Suprapubic skin (tissue), 3 donors: ENCODE measurements around the gene PCDH15.

Experiments used
- CTCF ChIP-seq, 2 donors: fragments of 200-600 bp in 1 of 2; fragments of 450-650 bp in 1 of 2; sonication (generic) in 1 of 2; IDR thresholded peaks; one replicate each; pipeline ENCODE4 v1.5.1; 2016 to 2019; ENCODE audit warnings: antibody characterized with exemption in 2 of 2, mild to moderate bottlenecking in 1 of 2, moderate library complexity in 1 of 2
- EP300 ChIP-seq: sonication (generic); formaldehyde crosslinking; IDR thresholded peaks from one replicate; pipeline ENCODE4 v1.6.1; 2017; ENCODE audit warnings: antibody characterized with exemption
- POLR2A ChIP-seq, 2 donors: fragments of 450-650 bp; IDR thresholded peaks; one replicate each; pipeline ENCODE4 v1.6.1; 2017; ENCODE audit warnings: antibody characterized with exemption in 2 of 2, mild to moderate bottlenecking in 2 of 2, moderate library complexity in 2 of 2

GRCh38 chr10:54108961-54109360 is 692.1 kb downstream of the PCDH15 start:
- TF ChIP-seq POLR2A (IDR thresholded peaks at IDR 0.05), result no peak
- no peak for TF ChIP-seq CTCF (IDR thresholded peaks at IDR 0.05)
- no peak for TF ChIP-seq EP300
